H9 (cell line): Measurements from ENCODE around the gene FOXD2. TPM values are rescaled to one million over a fixed set of nuclear protein-coding genes. Genes with fewer than 3 reads are reported as not detected.
A peak's percentile ranks its signal among the peaks of the same experiment; 100 is the strongest.

Source experiments
- DNase-seq: peaks from one replicate; pipeline ENCODE4 v3.0.0-alpha.2; 2017
- H2AFZ ChIP-seq: one replicate; pipeline ENCODE4 v1.6.1; 2013; ENCODE audit warnings: mild to moderate bottlenecking, low read length, control low read depth, moderate library complexity
- H2AK5ac ChIP-seq: 2 replicates; pipeline ENCODE4 v1.6.1; 2013; ENCODE audit warnings: low read length, control low read depth, mixed read lengths; ENCODE audit not compliant: insufficient read length
- H2BK120ac ChIP-seq: one replicate; pipeline ENCODE4 v1.6.1; 2013; ENCODE audit warnings: low read depth, mild to moderate bottlenecking, low read length, control low read depth, inconsistent platforms; ENCODE audit not compliant: poor library complexity, severe bottlenecking
- H2BK12ac ChIP-seq: 2 replicates; pipeline ENCODE4 v1.6.1; 2013; ENCODE audit warnings: low read length, control low read depth, mixed read lengths, low read depth; ENCODE audit not compliant: insufficient read length
- H2BK15ac ChIP-seq: 2 replicates; pipeline ENCODE4 v1.6.1; 2013; ENCODE audit warnings: low read depth, low read length, control low read depth
- H2BK20ac ChIP-seq: one replicate; pipeline ENCODE4 v1.6.1; 2013; ENCODE audit warnings: low read depth, mild to moderate bottlenecking, low read length, control low read depth, inconsistent platforms; ENCODE audit not compliant: poor library complexity, severe bottlenecking
- H2BK5ac ChIP-seq: 2 replicates; pipeline ENCODE4 v1.6.1; 2013; ENCODE audit warnings: low read length, control low read depth, mixed read lengths; ENCODE audit not compliant: insufficient read length
- H3K14ac ChIP-seq: 2 replicates; pipeline ENCODE4 v1.6.1; 2013; ENCODE audit warnings: low read length, control low read depth; ENCODE audit not compliant: insufficient read depth
- H3K18ac ChIP-seq: 2 replicates; pipeline ENCODE4 v1.6.1; 2013; ENCODE audit warnings: low read depth, mild to moderate bottlenecking, mixed read lengths, low read length, control low read depth; ENCODE audit not compliant: insufficient read length
- H3K23ac ChIP-seq: 2 replicates; pipeline ENCODE4 v1.6.1; 2013; ENCODE audit warnings: low read length, control low read depth, mixed read lengths, low read depth; ENCODE audit not compliant: insufficient read length
- H3K23me2 ChIP-seq: 2 replicates; pipeline ENCODE4 v1.6.1; 2013; ENCODE audit warnings: low read depth, mild to moderate bottlenecking, mixed read lengths, low read length, control low read depth; ENCODE audit not compliant: insufficient read length, poor library complexity, severe bottlenecking
- H3K27ac ChIP-seq: 2 replicates; pipeline ENCODE4 v1.5.1; 2013; ENCODE audit warnings: low read length, control low read depth, mixed read lengths, low read depth; ENCODE audit not compliant: insufficient read length
- H3K27me3 ChIP-seq: 2 replicates; pipeline ENCODE4 v1.6.1; 2013; ENCODE audit warnings: low read length, control low read depth, inconsistent platforms; ENCODE audit not compliant: insufficient read depth
- H3K4ac ChIP-seq: 2 replicates; pipeline ENCODE4 v1.6.1; 2013; ENCODE audit warnings: low read depth, mild to moderate bottlenecking, control low read depth, inconsistent platforms, low read length, moderate library complexity
- H3K4me1 ChIP-seq: 2 replicates; pipeline ENCODE4 v1.6.1; 2013; ENCODE audit warnings: low read length, control low read depth, inconsistent platforms; ENCODE audit not compliant: insufficient read depth
- H3K4me2 ChIP-seq: 2 replicates; pipeline ENCODE4 v1.6.1; 2013; ENCODE audit warnings: low read length, control low read depth, mixed read lengths; ENCODE audit not compliant: insufficient read length, insufficient read depth
- H3K56ac ChIP-seq: 2 replicates; pipeline ENCODE4 v1.6.1; 2013; ENCODE audit warnings: low read depth, mild to moderate bottlenecking, mixed read lengths, low read length, control low read depth; ENCODE audit not compliant: insufficient read length
- H3K79me1 ChIP-seq: 2 replicates; pipeline ENCODE4 v1.6.1; 2013; ENCODE audit warnings: low read depth, mild to moderate bottlenecking, moderate library complexity, low read length, control low read depth, inconsistent platforms; ENCODE audit not compliant: insufficient read depth, poor library complexity, severe bottlenecking
- H3K79me2 ChIP-seq: 2 replicates; pipeline ENCODE4 v1.6.1; 2013; ENCODE audit warnings: low read length, control low read depth, inconsistent platforms; ENCODE audit not compliant: insufficient read depth
- H3K9ac ChIP-seq: 2 replicates; pipeline ENCODE4 v1.6.1; 2013; ENCODE audit warnings: low read length, control low read depth, mixed read lengths; ENCODE audit not compliant: insufficient read length; ENCODE audit errors: extremely low read depth
- H3K9me3 ChIP-seq: one replicate; pipeline ENCODE4 v1.6.1; 2013; ENCODE audit warnings: low read depth, low read length, inconsistent platforms; ENCODE audit not compliant: control insufficient read depth
- H3T11ph ChIP-seq: one replicate; pipeline ENCODE4 v1.6.1; 2013; ENCODE audit warnings: mild to moderate bottlenecking, low read length, control low read depth, inconsistent platforms
- H4K20me1 ChIP-seq: one replicate; pipeline ENCODE4 v1.6.1; 2013; ENCODE audit not compliant: control insufficient read depth, insufficient read length, insufficient read depth
- H4K5ac ChIP-seq: 2 replicates; pipeline ENCODE4 v1.6.1; 2013; ENCODE audit warnings: low read depth, mild to moderate bottlenecking, mixed read lengths, low read length, control low read depth; ENCODE audit not compliant: insufficient read length
- H4K8ac ChIP-seq: replicated peaks from 2 replicates; pipeline ENCODE4 v1.6.1; 2013; ENCODE audit warnings: low read length, control low read depth, mixed read lengths, low read depth; ENCODE audit not compliant: insufficient read length
- H4K91ac ChIP-seq: 2 replicates; pipeline ENCODE4 v1.6.1; 2013; ENCODE audit warnings: low read depth, mild to moderate bottlenecking, moderate library complexity, mixed read lengths, low read length, control low read depth; ENCODE audit not compliant: insufficient read length
- H3K27ac Mint-ChIP-seq, 3 experiments: 2 replicates in 2 of 3; 3 replicates in 1 of 3; pipeline ENCODE4 v1.8.0; 2020 to 2021; ENCODE audit warnings: mixed read lengths in 3 of 3, mild to moderate bottlenecking in 1 of 3, moderate library complexity in 1 of 3
- H3K27me3 Mint-ChIP-seq: 2 replicates; pipeline ENCODE4 v1.8.0; 2021; ENCODE audit warnings: low read depth, mild to moderate bottlenecking, moderate library complexity, mixed read lengths
- H3K36me3 Mint-ChIP-seq, 3 experiments: 2 replicates in 2 of 3; 3 replicates in 1 of 3; pipeline ENCODE4 v1.8.0; 2020 to 2021; ENCODE audit warnings: low read depth in 3 of 3, mixed read lengths in 3 of 3; ENCODE audit not compliant: insufficient read depth in 1 of 3
- H3K4me1 Mint-ChIP-seq, 2 experiments: 2 replicates each; pipeline ENCODE4 v1.8.0; 2020; ENCODE audit warnings: mixed read lengths in 2 of 2
- H3K4me3 Mint-ChIP-seq, 2 experiments: 2 replicates in 1 of 2; 3 replicates in 1 of 2; pipeline ENCODE4 v1.8.0; 2020 to 2021; ENCODE audit warnings: mild to moderate bottlenecking in 2 of 2, mixed read lengths in 2 of 2, moderate library complexity in 1 of 2
- H3K9me3 Mint-ChIP-seq, 2 experiments: 2 replicates in 1 of 2; 3 replicates in 1 of 2; pipeline ENCODE4 v1.8.0; 2020; ENCODE audit warnings: mild to moderate bottlenecking in 2 of 2, mixed read lengths in 2 of 2, moderate library complexity in 1 of 2
- WGBS: extraction: QIAGEN DNeasy Blood & Tissue Kit; methylation state at CpG from one replicate; pipeline ENCODE4 v1.1.7; 2013; ENCODE audit warnings: missing lambda C conversion rate, low lambda C conversion rate, mixed read lengths; ENCODE audit not compliant: insufficient read length; ENCODE audit errors: extremely low coverage; 5-methylcytosine and 5-hydroxymethylcytosine counted together
- total RNA-seq: library from RNA; stranded (reverse); gene quantifications from 2 replicates; pipeline ENCODE4 v1.2.1, GENCODE V29; 2021
- TF ChIP-seq, protein P1 (sequence below): fragments of 200-600 bp; sonication (generic); conservative IDR thresholded peaks from 3 replicates; pipeline ENCODE4 v1.8.0; 2021; ENCODE audit warnings: antibody characterized with exemption, mild to moderate bottlenecking

The FOXD2 gene
- total RNA-seq, 1 experiment from 2014 or later, result not detected

DNA sequence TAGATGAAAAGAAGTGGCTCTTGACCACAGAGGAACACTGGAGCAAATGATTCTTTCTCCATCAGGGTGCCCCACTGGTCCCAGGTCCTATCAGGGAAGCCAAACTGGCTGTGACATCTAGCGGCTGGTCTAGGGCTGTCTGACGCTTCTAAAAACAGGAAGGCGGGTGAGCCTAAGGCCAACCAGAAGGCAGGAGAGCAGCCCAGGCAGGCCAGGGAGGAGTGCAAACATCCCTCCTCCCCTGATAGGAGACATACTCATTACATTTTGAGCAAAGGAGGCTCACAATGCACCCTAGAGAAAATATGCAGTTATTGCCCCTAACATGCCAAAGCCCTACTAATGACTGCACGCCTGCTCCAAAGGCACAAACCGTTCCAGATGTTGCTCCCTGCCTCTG lies 32.1 kb upstream of the FOXD2 start:
- H3K79me1 ChIP-seq, result no peaks in the 10 kb centered on the region
- no peaks in the 10 kb centered on the region for H3K79me2 ChIP-seq
- no peak overlapping the region for H2BK15ac ChIP-seq
- no peak overlapping the region for H3K56ac ChIP-seq
- no peak overlapping the region for H2AFZ ChIP-seq
- H4K5ac ChIP-seq, result no peak overlapping the region
- H3K4me3 Mint-ChIP-seq, result no peak overlapping the region
- H3K4me1 Mint-ChIP-seq, result 0 out of 4 replicates have a peak, but pooled peaks cover 0 to 5% of the 10 kb centered on the region in 2 experiments
- H2BK5ac ChIP-seq, result no peak overlapping the region
- H3K27me3 ChIP-seq, result no peaks in the 10 kb centered on the region
- H4K91ac ChIP-seq, result no peak overlapping the region
- H3K23me2 ChIP-seq, result no peaks in the 10 kb centered on the region
- H3K27ac ChIP-seq, result no peak overlapping the region
- H2BK20ac ChIP-seq, result no peak overlapping the region
- H3K14ac ChIP-seq, result no peak overlapping the region
- peaks cover 3% of the 10 kb centered on the region; the same call in 1 of the 2 replicates for H3K4me1 ChIP-seq
- H3K4ac ChIP-seq, result no peak overlapping the region
- H2BK120ac ChIP-seq, result no peak overlapping the region
- no peak overlapping the region for H2AK5ac ChIP-seq
- TF ChIP-seq, protein P1, sequence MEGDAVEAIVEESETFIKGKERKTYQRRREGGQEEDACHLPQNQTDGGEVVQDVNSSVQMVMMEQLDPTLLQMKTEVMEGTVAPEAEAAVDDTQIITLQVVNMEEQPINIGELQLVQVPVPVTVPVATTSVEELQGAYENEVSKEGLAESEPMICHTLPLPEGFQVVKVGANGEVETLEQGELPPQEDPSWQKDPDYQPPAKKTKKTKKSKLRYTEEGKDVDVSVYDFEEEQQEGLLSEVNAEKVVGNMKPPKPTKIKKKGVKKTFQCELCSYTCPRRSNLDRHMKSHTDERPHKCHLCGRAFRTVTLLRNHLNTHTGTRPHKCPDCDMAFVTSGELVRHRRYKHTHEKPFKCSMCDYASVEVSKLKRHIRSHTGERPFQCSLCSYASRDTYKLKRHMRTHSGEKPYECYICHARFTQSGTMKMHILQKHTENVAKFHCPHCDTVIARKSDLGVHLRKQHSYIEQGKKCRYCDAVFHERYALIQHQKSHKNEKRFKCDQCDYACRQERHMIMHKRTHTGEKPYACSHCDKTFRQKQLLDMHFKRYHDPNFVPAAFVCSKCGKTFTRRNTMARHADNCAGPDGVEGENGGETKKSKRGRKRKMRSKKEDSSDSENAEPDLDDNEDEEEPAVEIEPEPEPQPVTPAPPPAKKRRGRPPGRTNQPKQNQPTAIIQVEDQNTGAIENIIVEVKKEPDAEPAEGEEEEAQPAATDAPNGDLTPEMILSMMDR, result no peak
- H2BK12ac ChIP-seq, result no peak overlapping the region
- no peak overlapping the region for H3K23ac ChIP-seq
- H4K20me1 ChIP-seq, result no peaks in the 10 kb centered on the region
- no peaks in the 10 kb centered on the region for H3K36me3 Mint-ChIP-seq
- no peak overlapping the region for H3T11ph ChIP-seq
- no peak overlapping the region for H3K9ac ChIP-seq
- no peak overlapping the region for H3K4me2 ChIP-seq
- peak; percentile 34 for DNase-seq
- no CpG with 5 or more reads among the region's 5 CpGs for WGBS
- no peak overlapping the region for H4K8ac ChIP-seq
- no peaks in the 10 kb centered on the region for H3K9me3 ChIP-seq
- H3K9me3 Mint-ChIP-seq, result no peaks in the 10 kb centered on the region; a peak in 1 of 5 replicates
- H3K27me3 Mint-ChIP-seq, result peaks cover 77% of the 10 kb centered on the region
- peak overlapping the region in 1 of 3 experiments; percentile 14; a peak in 1 of 7 replicates for H3K27ac Mint-ChIP-seq
- H3K18ac ChIP-seq, result no peak overlapping the region
